ENCODE results near the gene LRP2. TPM values are rescaled to one million over a fixed set of nuclear protein-coding genes. Genes with fewer than 3 reads are reported as not detected.
A peak's percentile ranks its signal among the peaks of the same experiment; 100 is the strongest.
"Not testable (repeated sequence)": the region's sequence is repeated elsewhere in the genome, so short reads cannot be mapped to it uniquely, and the experiment has no call there.

The LRP2 gene
- total RNA-seq, 1 experiment from 2014 or later, result 0.59 TPM

GRCh38 chr2:169136885-169137534 lies 225.3 kb downstream of the LRP2 start:
- no peak overlapping the region for H3K4me3 Mint-ChIP-seq
- POLR2A ChIA-PET, result no interaction called here
- no peaks in the 10 kb centered on the region for H3K27me3 Mint-ChIP-seq (ENCODE audit: low read depth)
- ATAC-seq (no peak), DNase-seq (ENCODE audit: low spot score) (no peak)
- CTCF ChIA-PET, result no interaction called here
- TF ChIP-seq GTF2I (CRISPR knock-in tag; conservative IDR thresholded peaks at IDR 0.05), result no peak
- TF ChIP-seq ATF3 (CRISPR knock-in tag; conservative IDR thresholded peaks at IDR 0.05), result no peak
- no peak for TF ChIP-seq NFATC4 (CRISPR knock-in tag; IDR thresholded peaks at IDR 0.05)
- TF ChIP-seq ZNF512 (CRISPR knock-in tag; IDR thresholded peaks at IDR 0.05; ENCODE audit: borderline replicate concordance), result no peak
- TF ChIP-seq EMX1 (CRISPR knock-in tag; IDR thresholded peaks at IDR 0.05), result no peak
- no peak for TF ChIP-seq KAT7 (CRISPR knock-in tag; IDR thresholded peaks at IDR 0.05; ENCODE audit: borderline replicate concordance)
- no peaks in the 10 kb centered on the region for H3K9me3 Mint-ChIP-seq
- peaks cover 47% of the 10 kb centered on the region for H3K4me1 Mint-ChIP-seq
- no peak overlapping the region for H3K27ac Mint-ChIP-seq
- H3K36me3 Mint-ChIP-seq, result no peaks in the 10 kb centered on the region

- not testable (repeated sequence) for ATAC-seq
Observed at GRCh38 chr2:169136428-169136827, 225.9 kb downstream of the LRP2 start.

GRCh38 chr2:169134272-169134671 lies 228.1 kb downstream of the LRP2 start:
- peaks cover 22% of the 10 kb centered on the region for H3K4me1 Mint-ChIP-seq
- H3K9me3 Mint-ChIP-seq; DNase-seq (ENCODE audit: low spot score); H3K4me3 Mint-ChIP-seq; H3K27ac Mint-ChIP-seq; H3K36me3 Mint-ChIP-seq; CTCF ChIA-PET; ATAC-seq; H3K27me3 Mint-ChIP-seq (ENCODE audit: low read depth); POLR2A ChIA-PET: not testable (repeated sequence)

More at GRCh38 chr2:169136428-169136827, 225.9 kb downstream of the LRP2 start:
- H3K4me3 Mint-ChIP-seq; H3K27me3 Mint-ChIP-seq (ENCODE audit: low read depth); H3K27ac Mint-ChIP-seq; H3K9me3 Mint-ChIP-seq; POLR2A ChIA-PET; DNase-seq (ENCODE audit: low spot score); CTCF ChIA-PET; H3K36me3 Mint-ChIP-seq: not testable (repeated sequence)
- peaks cover 44% of the 10 kb centered on the region for H3K4me1 Mint-ChIP-seq

GRCh38 chr2:169131587-169132512 lies 230.5 kb downstream of the LRP2 start:
- Mint-ChIP-seq H3K36me3 (no peaks in the 10 kb centered on the region), H3K27me3 (ENCODE audit: low read depth) (no peaks in the 10 kb centered on the region), H3K4me3 (no peak overlapping the region), H3K9me3 (no peaks in the 10 kb centered on the region), H3K4me1 (peaks cover 6% of the 10 kb centered on the region), H3K27ac (no peak overlapping the region)
- ChIA-PET POLR2A (interaction anchor here (0.5 to 0.6 kb wide), 2 partner anchors 102 to 103 kb away, joined by 3 to 4 read pairs; no protein-coding TSS in a partner anchor), CTCF (interaction anchor here (0.6 to 3.2 kb wide), 25 partner anchors 8 to 1109 kb away, joined by 3 to 37 read pairs (median 3); no protein-coding TSS in a partner anchor)
- ATAC-seq (no peak), DNase-seq (ENCODE audit: low spot score) (no peak)
- TF ChIP-seq CTCF (IDR thresholded peaks at IDR 0.05) (peak; percentile 70), ZNF416 (CRISPR knock-in tag; IDR thresholded peaks at IDR 0.05) (no peak)

GRCh38 chr2:169129703-169130243 lies 232.6 kb downstream of the LRP2 start:
- Mint-ChIP-seq H3K36me3 (no peaks in the 10 kb centered on the region), H3K27me3 (ENCODE audit: low read depth) (peaks cover 2% of the 10 kb centered on the region; the same call in 1 of the 2 replicates), H3K4me3 (no peak overlapping the region), H3K4me1 (no peaks in the 10 kb centered on the region), H3K9me3 (no peaks in the 10 kb centered on the region), H3K27ac (no peak overlapping the region)
- DNase-seq (ENCODE audit: low spot score) (no peak), ATAC-seq (peak; percentile 38; the same call in 1 of the 2 replicates)
- ChIA-PET CTCF (interaction anchor here (1.1 to 3.2 kb wide), 2 partner anchors 20 to 26 kb away, joined by 3 to 37 read pairs; no protein-coding TSS in a partner anchor), POLR2A (no interaction called here)
- no peak for TF ChIP-seq ZMAT4 (CRISPR knock-in tag; IDR thresholded peaks at IDR 0.05)
- no peak for TF ChIP-seq CREB1 (CRISPR knock-in tag; IDR thresholded peaks at IDR 0.05)
- TF ChIP-seq CTCF (IDR thresholded peaks at IDR 0.05), result no peak
- no peak for TF ChIP-seq JAZF1 (CRISPR knock-in tag; IDR thresholded peaks at IDR 0.05)
- no peak for TF ChIP-seq ZNF232 (CRISPR knock-in tag; IDR thresholded peaks at IDR 0.05)
- no peak for TF ChIP-seq CBFB (CRISPR knock-in tag; IDR thresholded peaks at IDR 0.05; ENCODE audit: low read depth)
- TF ChIP-seq MLX (CRISPR knock-in tag; IDR thresholded peaks at IDR 0.05), result no peak
- TF ChIP-seq ZNF671 (CRISPR knock-in tag; IDR thresholded peaks at IDR 0.05), result no peak
- no peak for TF ChIP-seq ZNF121 (CRISPR knock-in tag; IDR thresholded peaks at IDR 0.05)

Data from WTC11 (cell line).